ENCODE data around the gene EPS8L2.

EPS8L2 gene

GRCh38 chr11:776561-777287, 70.7 kb downstream of the EPS8L2 start:
- DNase-seq (ENCODE audit: low read depth in 2 of 2), result no peak
